Colonic mucosa (tissue), 4 donors: ENCODE measurements around the gene TSPAN15. TPM values are rescaled to one million over a fixed set of nuclear protein-coding genes. Genes with fewer than 3 reads are reported as not detected.
A peak's percentile ranks its signal among the peaks of the same experiment; 100 is the strongest.

Experiments
- DNase-seq: peaks from one replicate; pipeline ENCODE4 v3.0.0-alpha.2; 2020
- H3K27ac ChIP-seq: fragments of 200-600 bp; one replicate; pipeline ENCODE4 v1.8.0; 2021
- H3K27me3 ChIP-seq: fragments of 200-600 bp; one replicate; pipeline ENCODE4 v1.8.0; 2021
- H3K36me3 ChIP-seq: fragments of 200-600 bp; one replicate; pipeline ENCODE4 v1.8.0; 2021
- H3K4me1 ChIP-seq: fragments of 200-600 bp; one replicate; pipeline ENCODE4 v1.8.0; 2021; ENCODE audit warnings: mild to moderate bottlenecking
- H3K4me3 ChIP-seq: fragments of 200-600 bp; one replicate; pipeline ENCODE4 v1.8.0; 2021
- H3K9ac ChIP-seq, 2 donors: one replicate each; pipeline ENCODE4 v1.7.0; 2013; ENCODE audit warnings: control low read depth in 2 of 2, low read depth in 2 of 2, low read length in 2 of 2
- H3K9me3 ChIP-seq: fragments of 200-600 bp; one replicate; pipeline ENCODE4 v1.8.0; 2021
- CTCF ChIP-seq: fragments of 200-600 bp; IDR thresholded peaks from one replicate; pipeline ENCODE4 v1.8.0; 2022; ENCODE audit warnings: antibody characterized with exemption, mild to moderate bottlenecking
- intact Hi-C: fragments of 100-400 bp; cut with DNase I; formaldehyde crosslinking; loops from one replicate; pipeline ENCODE4 v1.14.1; 2022
- total RNA-seq, 2 donors: library from RNA; stranded (reverse); fragmentation: NEBNext Ultra II Directional in 1 of 2; extraction: Animal tissue kit (Norgen Biotek cat#: 25700) in 1 of 2; gene quantifications; one replicate each; pipeline ENCODE4 v1.2.1, GENCODE V29; 2021
- donor health status: healthy.
- donor health status: DM: no; HTN: no; CAD: no.
- donor health status: DM: no; HTN: no; CAD: no.

The TSPAN15 gene
- total RNA-seq, 2 donors from 2014 or later, result 129 TPM

GRCh38 chr10:69455006-69455763 lies 3.9 kb downstream of the TSPAN15 start:
- intact Hi-C loops, result no loop called here
- H3K27me3 ChIP-seq, result no peaks in the 10 kb centered on the region
- H3K27ac ChIP-seq, result no peak overlapping the region
- H3K9ac ChIP-seq, result no peak overlapping the region
- H3K9me3 ChIP-seq, result no peaks in the 10 kb centered on the region
- no peak overlapping the region for H3K4me3 ChIP-seq
- H3K4me1 ChIP-seq, result peaks cover 24% of the 10 kb centered on the region
- TF ChIP-seq CTCF, result no peak
- H3K36me3 ChIP-seq, result no peaks in the 10 kb centered on the region
- no peak for DNase-seq

- Histone ChIP-seq H3K27me3 (no peaks in the 10 kb centered on the region), H3K9ac (no peak overlapping the region), H3K27ac (peak overlapping the region; percentile 90), H3K36me3 (no peaks in the 10 kb centered on the region), H3K9me3 (no peaks in the 10 kb centered on the region), H3K4me3 (no peak overlapping the region), H3K4me1 (peaks cover 24% of the 10 kb centered on the region)
- intact Hi-C loops, result no loop called here
- no peak for TF ChIP-seq CTCF
- no peak for DNase-seq
Observed at GRCh38 chr10:69456880-69457693, 5.8 kb downstream of the TSPAN15 start.

GRCh38 chr10:69457771-69458237 lies 6.5 kb downstream of the TSPAN15 start:
- Histone ChIP-seq H3K27ac (peak overlapping the region; percentile 90), H3K36me3 (no peaks in the 10 kb centered on the region), H3K27me3 (no peaks in the 10 kb centered on the region), H3K9ac (peak overlapping the region in 1 of 2 donors; percentile 9), H3K9me3 (no peaks in the 10 kb centered on the region), H3K4me1 (peaks cover 19% of the 10 kb centered on the region), H3K4me3 (no peak overlapping the region)
- TF ChIP-seq CTCF, result no peak
- no peak for DNase-seq
- intact Hi-C loops, result no loop called here

GRCh38 chr10:69458430-69459100 lies 7.3 kb downstream of the TSPAN15 start:
- intact Hi-C loops, result no loop called here
- peak; percentile 93 for DNase-seq
- TF ChIP-seq CTCF, result no peak
- no peaks in the 10 kb centered on the region for H3K9me3 ChIP-seq
- H3K4me3 ChIP-seq, result no peak overlapping the region
- peak overlapping the region; percentile 90 for H3K27ac ChIP-seq
- H3K27me3 ChIP-seq, result no peaks in the 10 kb centered on the region
- H3K4me1 ChIP-seq, result peaks cover 18% of the 10 kb centered on the region
- H3K9ac ChIP-seq, result peak overlapping the region in 1 of 2 donors; percentile 54
- no peaks in the 10 kb centered on the region for H3K36me3 ChIP-seq

- H3K27ac ChIP-seq, result peak overlapping the region; percentile 90
- no peaks in the 10 kb centered on the region for H3K9me3 ChIP-seq
- no peaks in the 10 kb centered on the region for H3K27me3 ChIP-seq
- DNase-seq, result no peak
- no peak for TF ChIP-seq CTCF
- H3K4me1 ChIP-seq, result peaks cover 18% of the 10 kb centered on the region
- intact Hi-C loops, result no loop called here
- H3K9ac ChIP-seq, result peak overlapping the region in 1 of 2 donors; percentile 54
- H3K4me3 ChIP-seq, result no peak overlapping the region
- H3K36me3 ChIP-seq, result no peaks in the 10 kb centered on the region
Observed at GRCh38 chr10:69459101-69459790, 8.0 kb downstream of the TSPAN15 start.
